ENCODE results near the gene SLC30A9.

Gene SLC30A9

DNA sequence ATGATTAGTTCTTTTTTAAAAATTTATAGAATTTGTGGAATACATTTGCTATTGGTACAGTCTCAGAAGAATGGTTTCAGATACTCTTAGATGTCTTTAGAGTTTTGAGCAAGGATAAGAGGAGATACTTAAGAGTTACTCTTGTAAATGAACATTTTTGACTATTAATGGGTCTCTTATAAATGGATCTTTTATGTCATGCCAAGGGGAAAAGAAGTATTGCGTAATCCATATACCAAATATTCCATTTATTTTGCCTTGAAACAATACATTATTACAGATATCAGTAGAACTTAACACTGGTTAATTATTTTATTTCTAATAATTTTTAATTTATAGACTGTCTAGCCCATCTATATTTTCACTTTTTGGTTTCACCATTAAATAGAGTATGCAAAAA, 25.9 kb upstream of the SLC30A9 start:
- no peak overlapping the region for H3K4me3 ChIP-seq
- no peak overlapping the region for H3K27ac ChIP-seq
- no peak for TF ChIP-seq CTCF (IDR thresholded peaks at IDR 0.05)
- no peak for DNase-seq (ENCODE audit: low spot score)

DNA sequence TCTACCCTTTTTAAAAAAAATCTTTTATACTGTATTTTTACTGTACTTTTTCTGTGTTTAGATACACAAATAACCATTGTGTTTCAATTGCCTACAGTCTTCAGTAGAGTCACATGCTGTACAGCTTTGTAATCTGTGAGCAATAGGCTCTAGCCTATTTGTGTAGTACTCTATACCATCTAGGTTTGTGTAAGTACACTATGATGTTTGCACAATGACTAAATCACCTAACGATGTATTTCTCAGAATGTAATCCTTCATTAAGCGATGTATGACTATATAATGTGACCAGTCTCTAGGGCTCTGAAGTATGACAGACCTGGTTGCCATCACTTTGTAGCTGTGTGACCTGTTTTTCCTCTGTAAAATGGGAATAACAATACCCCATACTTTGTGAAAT, 22.9 kb upstream of the SLC30A9 start:
- no peak for TF ChIP-seq CTCF (IDR thresholded peaks at IDR 0.05)
- no peak for DNase-seq (ENCODE audit: low spot score)

GRCh38 chr4:41969671-41970070, 20.7 kb upstream of the SLC30A9 start:
- Histone ChIP-seq H3K4me3 (no peak overlapping the region), H3K27ac (no peak overlapping the region)
- TF ChIP-seq CTCF (IDR thresholded peaks at IDR 0.05), result no peak
- no peak for DNase-seq (ENCODE audit: low spot score)

More for the DNA sequence above, 22.9 kb upstream of the SLC30A9 start:
- H3K27ac ChIP-seq, result no peak overlapping the region
- no peak overlapping the region for H3K4me3 ChIP-seq

GRCh38 chr4:41975341-41975740, 15.0 kb upstream of the SLC30A9 start:
- H3K27ac ChIP-seq, result no peak overlapping the region
- TF ChIP-seq CTCF (IDR thresholded peaks at IDR 0.05), result no peak
- DNase-seq (ENCODE audit: low spot score), result no peak
- no peak overlapping the region for H3K4me3 ChIP-seq

- no peak overlapping the region for H3K4me3 ChIP-seq
- no peak for DNase-seq (ENCODE audit: low spot score)
- no peak for TF ChIP-seq CTCF (IDR thresholded peaks at IDR 0.05)
- no peak overlapping the region for H3K27ac ChIP-seq
Observed at GRCh38 chr4:41976775-41977516, 13.4 kb upstream of the SLC30A9 start.

GRCh38 chr4:41977709-41978108, 12.6 kb upstream of the SLC30A9 start:
- no peak for TF ChIP-seq CTCF (IDR thresholded peaks at IDR 0.05)
- no peak for DNase-seq (ENCODE audit: low spot score)
- Histone ChIP-seq H3K4me3 (no peak overlapping the region), H3K27ac (no peak overlapping the region)

DNA sequence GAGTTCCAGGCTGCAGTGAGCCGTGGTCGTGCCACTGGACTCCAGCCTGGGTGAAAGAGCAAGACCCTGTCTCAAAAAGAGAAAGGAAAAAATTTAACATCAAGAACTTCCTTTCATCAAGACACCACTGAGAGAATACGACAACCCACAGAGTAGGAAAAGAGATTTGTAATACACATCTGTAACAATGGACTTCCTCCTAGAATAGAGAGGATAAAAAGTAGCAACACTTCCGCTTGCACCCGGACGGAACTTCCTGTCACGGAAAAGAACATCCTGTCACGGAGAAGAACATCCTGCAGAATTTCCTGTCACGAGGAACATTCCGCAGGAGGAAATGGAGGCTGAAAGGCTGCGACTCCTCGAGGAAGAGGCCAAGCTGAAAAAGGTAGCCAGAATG, 8.9 kb upstream of the SLC30A9 start, which contains the start of gene DCAF4L1:
Gene DCAF4L1 (plus strand): TSS at position 301 of the 400 bp plus-strand sequence. CDS start 37 bp downstream, at position 338.
- Histone ChIP-seq H3K27ac (no peak within 1 kb of the TSS), H3K4me3 (no peak within 1 kb of the TSS)
- DNase-seq (ENCODE audit: low spot score), result no peak
- no peak for TF ChIP-seq CTCF (IDR thresholded peaks at IDR 0.05)
